Retinal pigment epithelial cell (primary cell): ENCODE results near the gene POMT2.
A peak's percentile ranks its signal among the peaks of the same experiment; 100 is the strongest.
"Not testable (repeated sequence)": the region's sequence is repeated elsewhere in the genome, so short reads cannot be mapped to it uniquely, and the experiment has no call there.

ENCODE experiments used
- DNase-seq: peaks from one replicate; pipeline ENCODE4 v3.0.0-alpha.2; 2010; ENCODE audit warnings: low read depth
- H3K4me3 ChIP-seq: 2 replicates; pipeline ENCODE4 v1.5.1; 2011; ENCODE audit warnings: mild to moderate bottlenecking, low read length, control low read depth, moderate library complexity
- CTCF ChIP-seq: conservative IDR thresholded peaks from 2 replicates; pipeline ENCODE4 v1.5.1; 2011; ENCODE audit warnings: low read depth, low read length, control low read depth, inconsistent platforms

Gene POMT2

GRCh38 chr14:77284066-77284465 is 36.6 kb downstream of the POMT2 start:
- H3K4me3 ChIP-seq, result no peak overlapping the region
- DNase-seq, result no peak
- TF ChIP-seq CTCF, result no peak

DNA sequence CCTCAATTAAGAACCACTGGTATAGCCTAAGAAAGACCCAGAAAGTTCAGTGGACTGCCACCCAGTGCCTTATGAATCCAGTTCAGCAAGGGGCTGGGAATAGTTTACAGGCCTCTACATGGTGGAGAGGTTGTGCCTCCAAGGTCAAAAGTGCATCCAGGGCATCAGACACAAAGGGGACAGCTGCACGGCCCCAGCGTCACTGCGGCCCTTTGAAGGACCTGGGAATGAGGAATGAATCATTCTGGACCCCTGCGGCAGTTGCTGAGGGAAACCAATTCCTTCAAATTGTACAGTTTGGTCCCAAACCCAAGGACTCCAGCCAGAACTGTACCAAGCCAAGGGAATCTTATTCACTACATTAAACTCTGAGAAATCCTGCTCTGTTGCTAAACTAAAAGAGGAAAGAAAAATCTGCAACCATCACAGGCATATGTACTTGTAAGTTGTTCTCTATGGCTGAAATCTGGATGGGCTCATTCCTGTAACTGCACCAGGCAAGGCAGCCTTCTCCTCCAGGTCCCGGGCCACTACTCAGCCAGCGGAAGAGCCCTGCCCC is 38.8 kb downstream of the POMT2 start:
- no peak for DNase-seq
- no peak overlapping the region for H3K4me3 ChIP-seq
- TF ChIP-seq CTCF, result no peak

DNA sequence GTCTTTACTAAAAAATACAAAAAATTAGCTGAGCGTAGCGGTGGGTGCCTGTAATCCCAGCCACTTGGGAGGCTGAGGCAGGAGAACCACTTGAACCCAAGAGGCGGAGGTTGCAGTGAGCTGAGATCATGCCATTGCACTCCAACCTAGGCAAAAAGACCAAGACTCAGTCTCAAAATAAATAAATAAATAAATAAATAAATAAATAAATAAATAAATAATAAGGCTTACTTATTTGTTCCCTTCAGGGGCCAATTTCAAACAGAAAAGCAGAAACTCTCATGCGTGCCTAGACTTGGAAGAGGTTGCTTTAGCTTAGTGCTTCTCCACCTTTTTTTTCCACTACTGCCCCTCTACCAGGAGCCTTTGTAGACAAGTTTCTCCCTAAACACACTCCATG is 39.8 kb downstream of the POMT2 start:
- not testable (repeated sequence) for DNase-seq, H3K4me3 ChIP-seq

DNA sequence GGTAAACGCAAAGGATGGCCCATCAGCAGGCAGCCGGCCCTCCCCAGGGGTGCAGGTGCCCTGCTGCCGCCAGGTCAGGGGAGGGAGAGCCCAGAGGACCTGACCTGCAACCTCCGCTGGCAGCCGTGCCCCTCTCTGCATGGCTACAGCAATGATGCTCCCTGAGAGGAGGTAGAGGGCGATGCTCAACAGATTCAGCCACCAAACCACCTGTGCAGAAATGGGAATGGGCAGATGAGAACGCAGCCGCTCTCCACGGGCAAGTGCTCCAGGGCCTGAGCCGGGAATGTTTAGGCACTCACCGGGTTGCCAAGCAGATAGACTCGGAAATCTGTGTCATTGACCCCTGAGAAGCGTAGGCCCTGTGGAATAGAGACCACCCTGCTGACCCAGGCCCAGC is 41.0 kb downstream of the POMT2 start:
- H3K4me3 ChIP-seq, result no peak overlapping the region
- no peak for TF ChIP-seq CTCF
- no peak for DNase-seq

DNA sequence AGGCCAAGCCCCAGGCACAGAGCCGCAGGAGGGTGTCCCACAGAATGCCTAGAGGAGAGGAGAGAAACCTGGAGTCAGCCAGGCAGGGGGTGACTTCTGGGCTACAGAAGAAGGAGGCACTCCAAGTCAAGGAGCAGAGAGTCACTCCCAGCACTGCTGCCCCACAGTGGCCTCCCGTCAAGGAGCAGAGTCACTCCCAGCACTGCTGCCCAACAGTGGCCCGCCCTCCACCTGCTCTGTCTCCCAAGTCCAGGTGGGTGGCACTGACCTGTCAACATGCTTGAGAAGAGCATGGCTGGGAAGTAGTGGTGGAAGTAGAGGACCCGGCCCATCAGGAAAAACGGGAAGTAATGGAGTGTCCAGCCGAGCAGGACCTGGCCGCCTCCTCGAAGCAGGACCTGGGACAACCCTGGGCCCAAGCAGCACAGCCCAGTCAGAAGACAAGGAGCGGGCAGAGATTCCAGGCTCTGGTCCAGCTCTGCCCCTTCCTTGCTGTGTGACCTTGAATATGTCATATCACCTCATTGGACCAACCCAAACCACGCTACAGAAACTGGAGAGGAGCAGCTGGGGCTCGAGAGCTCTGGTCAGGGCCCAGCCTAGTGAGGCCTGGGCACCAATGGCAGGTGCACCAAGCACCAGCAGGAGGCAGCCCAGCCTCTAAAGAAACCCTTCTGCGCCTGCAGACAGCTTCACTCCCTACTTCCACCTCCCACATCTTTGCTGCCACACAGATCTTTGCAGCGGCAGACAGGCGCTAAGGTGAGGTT is 42.0 kb downstream of the POMT2 start:
- DNase-seq, result no peak
- no peak overlapping the region for H3K4me3 ChIP-seq
- peak; percentile 15 for TF ChIP-seq CTCF

DNA sequence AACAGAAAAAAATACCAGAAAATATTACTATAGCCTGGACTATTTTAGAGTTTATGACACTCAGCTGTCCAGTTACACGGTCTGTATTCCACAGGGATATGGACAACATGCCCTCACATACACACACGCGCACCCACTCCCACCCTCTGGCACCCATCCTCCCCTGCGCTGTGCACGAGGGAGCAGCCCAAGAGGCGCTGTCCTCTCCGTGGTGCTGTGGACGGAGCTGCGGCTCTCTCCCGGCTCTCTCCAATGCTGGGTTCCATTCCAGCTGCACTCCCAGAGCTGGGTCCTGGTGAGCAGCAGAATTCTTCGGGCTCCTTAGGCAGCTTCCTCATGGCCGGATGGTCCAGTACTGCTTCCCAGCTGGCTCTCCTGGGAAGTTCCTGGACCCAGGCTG is 43.7 kb downstream of the POMT2 start:
- no peak for DNase-seq
- H3K4me3 ChIP-seq, result no peak overlapping the region
- no peak for TF ChIP-seq CTCF

- no peak for TF ChIP-seq CTCF
- DNase-seq, result no peak
- H3K4me3 ChIP-seq, result no peak overlapping the region
Observed at GRCh38 chr14:77276295-77276935, 44.3 kb downstream of the POMT2 start.
